GM19452 (cell line): Measurements from ENCODE around the gene TOGARAM2.

ENCODE experiments used
- ATAC-seq: cut with Tn5 transposase; IDR thresholded peaks from one replicate; pipeline ENCODE4 v1.9.1; 2021; ENCODE audit not compliant: unreplicated experiment

TOGARAM2 gene

DNA sequence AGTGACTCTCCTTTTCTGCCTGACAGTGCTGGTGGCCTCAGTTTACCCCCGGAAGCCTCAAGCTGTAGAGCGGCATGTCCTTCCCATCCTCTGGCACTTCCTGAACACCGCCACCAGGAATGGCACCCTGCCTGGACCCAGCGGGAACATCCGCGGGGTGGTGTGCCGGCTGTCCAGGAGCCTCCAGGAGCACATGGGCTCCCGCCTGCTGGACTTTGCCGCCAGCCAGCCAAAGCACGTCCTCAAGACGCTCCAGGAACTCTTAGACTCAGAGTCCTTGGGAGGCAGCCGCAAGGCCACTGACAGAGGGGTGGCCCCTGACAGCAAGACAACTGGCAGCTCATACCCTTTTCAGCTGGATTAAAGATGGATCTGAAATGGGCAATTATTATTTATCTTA is 70.6 kb downstream of the TOGARAM2 start:
- ATAC-seq, result no peak

DNA sequence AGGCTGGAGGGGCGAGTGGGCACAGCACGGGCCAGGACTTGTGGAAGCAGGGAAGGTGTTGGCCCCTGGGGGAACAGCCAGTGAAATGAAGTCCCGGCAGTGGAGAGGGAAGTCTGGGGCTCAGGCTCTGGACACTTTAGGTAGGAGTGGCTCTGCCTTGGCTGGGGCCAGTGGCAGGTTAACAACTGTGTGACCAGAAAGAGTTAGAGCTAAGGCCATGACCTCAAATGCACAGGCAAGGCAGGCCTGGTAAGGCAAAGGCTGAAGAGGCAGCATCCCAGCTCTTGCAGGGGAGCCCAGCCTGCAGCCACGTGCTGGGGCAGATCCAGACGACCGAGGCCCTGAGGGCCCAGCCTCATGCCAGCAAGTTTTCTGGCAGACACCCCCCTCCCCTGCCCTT is 71.7 kb downstream of the TOGARAM2 start:
- ATAC-seq, result no peak

DNA sequence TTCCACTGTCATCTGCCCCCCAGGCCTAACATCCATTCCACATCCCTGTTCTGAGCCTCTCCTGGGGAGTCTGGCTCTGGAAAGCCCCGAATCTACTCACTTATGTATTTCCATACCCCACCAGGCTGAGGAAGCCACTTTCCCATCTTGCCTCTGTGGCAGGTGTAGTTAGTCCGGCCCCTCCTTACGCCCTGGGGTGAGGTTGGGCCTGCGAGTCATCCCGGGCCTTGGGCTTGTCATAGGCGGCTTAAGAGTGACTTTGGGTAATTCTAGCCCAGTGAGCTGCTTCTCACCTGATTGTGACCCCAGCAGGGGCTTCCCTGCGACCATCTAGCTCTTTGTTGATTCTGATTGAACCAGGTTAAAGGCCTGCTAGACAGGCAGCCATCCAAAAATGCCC is 72.1 kb downstream of the TOGARAM2 start:
- ATAC-seq, result no peak

DNA sequence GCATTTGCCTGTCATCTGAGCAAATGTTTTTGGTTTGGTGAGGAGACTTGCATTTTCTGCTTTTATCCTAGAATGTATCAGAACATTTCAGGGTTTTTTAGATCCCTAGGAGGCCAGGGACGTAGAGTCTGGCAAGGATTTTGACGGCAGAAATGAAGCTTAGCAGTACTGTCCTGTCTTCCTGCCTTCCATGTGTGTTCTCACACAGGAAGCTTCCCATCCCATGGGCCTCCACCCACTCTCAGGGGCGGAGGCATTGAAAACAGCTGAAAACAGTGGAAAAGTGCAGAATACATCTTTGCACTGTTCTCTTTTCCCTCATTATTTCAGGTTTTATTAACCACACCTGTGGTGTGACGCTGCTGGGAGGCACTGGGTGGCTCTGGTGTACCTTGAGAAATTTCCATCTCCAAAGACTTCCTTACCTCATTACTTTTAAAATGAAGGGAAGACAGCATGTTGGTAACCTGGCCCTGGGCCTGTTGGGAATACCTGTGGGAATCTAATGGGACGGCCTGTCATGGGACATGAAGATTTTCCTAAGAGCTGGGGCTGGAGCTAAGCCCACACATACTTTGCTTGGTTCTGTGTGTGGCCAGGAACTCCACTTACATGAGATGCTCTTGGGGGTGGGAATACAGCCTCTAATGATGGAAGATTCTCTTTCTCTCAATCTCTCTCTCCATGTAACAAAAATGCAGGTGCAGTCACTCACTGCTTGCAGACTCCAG is 72.7 kb downstream of the TOGARAM2 start:
- no peak for ATAC-seq

DNA sequence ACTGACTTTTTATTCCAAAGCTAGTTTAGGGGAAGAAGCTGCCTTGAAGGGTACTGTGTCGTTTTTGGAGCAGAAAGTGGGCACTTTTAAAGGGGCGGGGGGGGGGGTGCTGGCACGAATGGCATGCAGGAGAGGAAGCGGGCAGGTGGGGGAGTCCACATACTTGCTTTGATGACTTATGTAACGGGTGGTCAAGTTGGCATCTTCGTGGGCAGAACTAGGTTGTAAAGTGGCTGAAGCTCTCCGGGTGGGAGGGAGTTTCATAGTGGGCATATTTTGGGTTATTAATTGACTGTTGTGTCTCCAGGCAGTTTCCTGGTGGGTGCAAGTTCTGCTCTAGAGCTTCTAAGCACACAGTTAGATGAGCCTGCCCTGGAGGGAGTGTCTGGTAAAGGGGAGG is 73.3 kb downstream of the TOGARAM2 start:
- ATAC-seq, result no peak

DNA sequence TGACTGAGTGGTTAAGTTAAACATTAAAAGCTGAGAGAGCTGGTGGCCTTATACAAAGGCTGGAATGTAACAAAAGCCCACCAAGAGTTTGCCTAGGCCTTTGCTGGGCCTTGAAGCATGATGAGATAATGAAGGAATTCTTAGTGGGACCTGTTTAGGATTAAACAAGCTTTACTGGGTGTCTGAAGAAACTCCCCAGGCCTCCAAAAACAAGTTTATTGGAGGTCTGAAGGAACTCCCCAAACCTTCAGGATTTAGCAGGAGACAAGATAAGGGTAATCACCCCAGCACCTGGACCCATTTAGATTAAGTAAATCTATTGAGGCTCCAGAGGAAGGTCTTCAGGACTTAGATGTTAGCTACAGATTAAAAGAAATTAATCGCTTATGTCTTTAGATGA is 74.5 kb downstream of the TOGARAM2 start:
- no peak for ATAC-seq

DNA sequence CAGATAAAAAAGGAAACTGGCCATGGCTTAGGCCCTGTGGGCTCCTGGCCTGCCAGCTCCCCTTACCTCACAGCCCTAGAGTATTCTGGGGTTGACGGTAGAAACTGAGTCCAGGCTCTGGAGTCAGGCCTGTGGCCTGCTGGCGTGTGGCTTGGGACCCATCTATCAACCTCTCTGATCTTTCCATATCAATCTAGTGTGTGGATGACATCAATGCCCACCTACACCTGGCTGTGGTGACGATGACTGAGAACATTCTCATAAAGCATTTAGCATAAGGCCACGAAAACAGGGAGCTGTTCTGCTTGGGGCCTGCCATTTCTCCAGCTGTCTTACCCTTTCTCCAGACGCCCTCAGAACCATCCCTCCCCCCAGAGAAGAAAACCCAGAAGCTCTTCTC is 75.4 kb downstream of the TOGARAM2 start:
- no peak for ATAC-seq

DNA sequence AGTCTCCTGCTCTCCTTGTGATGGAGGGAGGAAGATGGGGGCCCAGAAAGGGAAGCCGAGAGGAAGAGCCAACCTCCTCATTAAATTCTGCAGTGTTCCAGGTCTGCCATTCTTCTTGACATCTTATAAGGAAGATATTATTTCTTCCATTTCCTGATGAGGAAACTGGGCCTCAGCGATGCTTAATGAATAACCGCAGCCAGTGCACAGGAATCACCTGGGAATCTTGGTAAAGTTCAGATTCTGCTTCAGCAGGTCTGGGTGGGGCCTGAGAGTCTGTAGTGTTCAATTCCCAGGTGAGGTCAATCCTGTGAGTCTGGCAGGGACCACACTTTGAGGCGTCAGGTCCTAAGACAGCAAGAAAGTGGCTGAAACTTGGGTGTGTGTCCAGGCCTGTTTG is 75.9 kb downstream of the TOGARAM2 start:
- ATAC-seq, result no peak

DNA sequence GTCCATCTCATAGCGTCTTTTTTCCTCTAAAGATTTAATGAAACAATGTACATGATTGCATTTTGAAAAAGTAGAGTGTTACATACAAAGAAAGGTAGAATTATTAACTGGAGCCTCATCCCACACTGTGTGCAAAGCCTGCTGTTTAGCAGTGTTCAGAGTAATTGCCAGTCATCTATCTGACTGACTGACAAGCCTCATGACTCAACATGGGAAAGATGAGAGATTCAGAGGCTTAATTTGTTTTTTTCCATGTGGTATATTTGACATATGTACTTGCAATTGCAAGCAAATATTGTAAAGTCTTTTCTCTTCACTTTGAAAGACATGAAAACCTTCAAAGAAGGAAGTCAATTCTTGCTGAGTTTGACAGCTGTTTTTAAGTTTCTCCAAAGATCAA is 78.5 kb downstream of the TOGARAM2 start:
- no peak for ATAC-seq

DNA sequence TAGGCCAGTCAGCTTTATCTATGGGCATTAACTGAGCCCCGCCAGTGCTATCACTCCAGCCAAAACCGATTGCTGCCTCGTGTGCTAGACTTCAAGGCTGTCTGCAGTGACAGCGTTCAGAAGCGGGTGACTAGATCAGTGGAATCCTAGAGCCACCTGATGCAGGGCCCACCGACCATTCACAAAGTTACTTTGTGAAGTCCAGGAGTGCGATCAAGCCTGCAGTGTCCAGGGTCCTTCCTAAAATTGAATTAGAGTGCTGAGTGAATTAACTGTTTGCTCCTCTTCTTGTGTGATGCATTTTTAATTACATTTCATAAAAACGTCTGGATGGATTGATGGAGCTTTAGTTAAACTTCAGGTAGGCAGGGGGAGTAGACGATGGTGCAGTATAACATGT is 79.3 kb downstream of the TOGARAM2 start:
- no peak for ATAC-seq

DNA sequence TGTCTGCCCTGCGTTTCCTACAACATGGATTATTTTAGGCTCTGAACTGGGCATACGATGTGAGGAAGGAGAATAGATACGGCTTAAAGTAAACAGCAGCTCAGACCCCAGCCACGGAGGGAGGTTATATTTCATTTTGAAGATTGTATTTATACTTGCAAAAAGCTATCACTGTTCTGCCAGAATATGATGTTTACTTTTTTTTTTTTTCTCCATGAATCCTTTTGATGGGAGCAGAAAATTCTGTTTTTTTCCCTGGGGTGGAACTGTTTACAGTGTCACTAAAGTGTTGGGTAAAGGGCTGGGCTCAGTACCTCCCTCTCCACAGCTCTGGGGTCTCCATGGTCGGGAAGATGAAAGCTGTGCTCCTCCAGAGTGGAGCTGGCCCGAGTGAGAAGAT is 80.1 kb downstream of the TOGARAM2 start:
- ATAC-seq, result no peak

DNA sequence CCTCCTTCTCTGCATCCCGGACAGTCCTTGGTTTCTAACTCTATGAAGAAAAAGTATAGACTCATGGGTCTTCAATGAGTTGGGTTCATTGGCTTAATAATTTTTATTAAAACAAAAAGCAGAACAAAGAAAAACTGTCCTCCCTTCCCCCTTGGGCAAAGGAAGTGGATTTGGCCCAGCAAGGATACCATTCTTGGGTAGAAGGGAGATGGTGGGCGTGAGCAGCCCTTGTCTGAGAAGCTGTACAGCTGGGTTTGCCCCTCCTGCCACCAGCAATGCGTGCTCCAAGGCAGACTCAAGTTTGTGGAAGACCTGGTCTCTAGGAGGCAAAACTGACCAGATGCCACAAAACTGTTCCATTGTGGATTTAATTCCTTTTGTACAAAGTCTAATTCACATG is 80.5 kb downstream of the TOGARAM2 start:
- ATAC-seq, result no peak

DNA sequence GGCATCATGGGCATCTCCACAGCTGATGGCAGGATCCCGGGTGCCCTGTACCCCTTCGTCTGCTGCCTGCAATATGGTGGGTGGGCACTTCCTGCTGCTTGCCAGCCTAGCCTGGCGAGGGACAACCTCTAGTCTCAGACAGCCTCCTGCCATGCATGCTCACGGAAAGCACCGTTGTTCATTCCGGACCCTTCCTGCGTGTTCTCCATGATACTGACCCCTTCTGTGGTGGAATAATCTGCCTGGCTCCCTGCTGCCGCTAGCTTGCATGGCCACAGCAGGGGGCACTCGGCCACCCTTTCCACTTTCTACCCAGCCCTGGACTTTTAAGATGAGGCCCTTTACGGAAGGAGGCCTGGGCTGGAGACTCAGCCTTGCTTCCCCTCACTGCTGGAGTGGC is 81.3 kb downstream of the TOGARAM2 start:
- ATAC-seq, result no peak

DNA sequence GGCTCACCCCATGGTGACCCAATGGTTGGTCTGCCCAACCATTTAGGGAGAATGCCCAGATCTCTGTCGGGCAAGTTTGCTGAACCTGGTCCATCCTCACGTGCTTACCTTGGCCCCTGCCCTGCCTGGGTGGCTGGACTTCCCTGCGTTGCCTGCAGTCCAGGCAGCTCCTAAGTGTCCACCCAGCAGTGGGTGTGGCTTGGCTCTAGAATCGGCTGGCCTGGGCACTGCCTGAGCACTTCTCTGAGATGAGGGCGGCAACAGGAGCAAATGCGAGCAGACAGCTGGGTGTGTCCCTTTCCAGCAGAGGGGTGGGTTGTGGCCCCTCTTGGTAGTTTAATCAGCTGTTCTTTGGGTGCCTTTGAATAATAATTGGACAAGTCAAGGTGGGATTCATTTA is 82.0 kb downstream of the TOGARAM2 start:
- no peak for ATAC-seq

DNA sequence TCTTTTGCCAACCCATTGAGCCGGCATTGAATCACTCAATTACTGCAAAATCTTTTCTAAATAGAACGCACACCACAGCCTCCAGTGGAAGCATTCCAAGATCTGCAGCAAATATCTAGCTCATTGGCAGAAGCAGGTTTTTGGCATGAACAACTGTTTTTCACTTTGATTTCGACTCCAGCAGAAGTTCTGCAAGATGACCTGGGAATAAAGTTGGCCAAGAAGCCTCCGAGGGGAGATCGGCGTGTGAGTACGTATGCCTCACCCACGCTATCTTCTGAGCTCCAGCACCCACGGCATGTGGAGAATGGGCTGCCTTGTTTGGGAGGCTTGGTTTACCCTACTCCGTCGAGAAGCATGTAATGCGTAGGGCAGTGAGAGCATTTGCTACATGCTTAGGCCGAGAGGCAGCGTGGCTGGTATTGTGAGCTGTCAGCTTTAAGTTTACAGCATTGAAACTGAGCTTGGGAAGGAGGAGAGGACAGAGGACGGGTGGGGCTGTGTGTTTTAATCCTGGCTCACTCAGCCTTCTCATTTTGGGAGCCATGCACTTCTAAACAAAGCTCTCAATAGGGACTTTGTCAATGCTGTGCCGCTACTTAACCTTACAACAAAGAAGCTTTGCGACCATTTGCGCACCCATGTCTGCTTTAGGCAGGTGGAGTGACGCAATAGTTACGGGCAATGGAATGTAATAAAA is 82.7 kb downstream of the TOGARAM2 start:
- no peak for ATAC-seq

DNA sequence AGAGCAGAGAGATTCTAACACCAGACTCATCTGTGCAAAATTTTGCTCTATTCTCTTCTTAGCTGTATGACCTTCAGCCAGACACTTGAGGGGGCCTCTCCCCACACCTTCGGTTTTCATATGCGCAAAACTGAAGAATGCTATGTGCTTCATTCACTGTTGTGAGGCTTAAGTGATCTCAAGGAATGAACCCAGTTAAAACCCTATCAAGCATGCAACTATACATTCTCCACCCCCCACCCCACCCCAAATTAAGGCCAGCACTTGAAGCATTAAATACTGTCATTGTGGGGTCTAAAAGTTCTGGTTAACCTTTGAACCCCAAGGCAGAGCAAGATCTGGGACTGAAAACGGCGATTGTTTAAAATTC is 83.2 kb downstream of the TOGARAM2 start:
- ATAC-seq, result no peak

DNA sequence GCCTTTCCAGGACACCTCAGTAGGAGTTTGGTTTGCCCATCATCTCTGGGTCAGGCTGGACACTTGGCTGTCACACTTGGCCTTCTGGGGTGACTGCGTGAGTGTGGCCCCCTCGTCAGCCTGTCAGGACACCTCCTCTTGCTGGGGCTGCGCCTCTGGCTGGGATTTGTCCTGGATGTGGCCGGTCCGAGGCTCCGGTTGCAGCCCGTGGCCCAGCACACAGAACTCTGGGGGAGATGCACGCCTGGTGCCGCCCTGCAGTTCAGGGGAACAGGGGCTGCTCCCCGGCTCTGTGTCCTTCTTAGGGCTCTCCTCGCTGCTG is 83.6 kb downstream of the TOGARAM2 start:
- no peak for ATAC-seq

DNA sequence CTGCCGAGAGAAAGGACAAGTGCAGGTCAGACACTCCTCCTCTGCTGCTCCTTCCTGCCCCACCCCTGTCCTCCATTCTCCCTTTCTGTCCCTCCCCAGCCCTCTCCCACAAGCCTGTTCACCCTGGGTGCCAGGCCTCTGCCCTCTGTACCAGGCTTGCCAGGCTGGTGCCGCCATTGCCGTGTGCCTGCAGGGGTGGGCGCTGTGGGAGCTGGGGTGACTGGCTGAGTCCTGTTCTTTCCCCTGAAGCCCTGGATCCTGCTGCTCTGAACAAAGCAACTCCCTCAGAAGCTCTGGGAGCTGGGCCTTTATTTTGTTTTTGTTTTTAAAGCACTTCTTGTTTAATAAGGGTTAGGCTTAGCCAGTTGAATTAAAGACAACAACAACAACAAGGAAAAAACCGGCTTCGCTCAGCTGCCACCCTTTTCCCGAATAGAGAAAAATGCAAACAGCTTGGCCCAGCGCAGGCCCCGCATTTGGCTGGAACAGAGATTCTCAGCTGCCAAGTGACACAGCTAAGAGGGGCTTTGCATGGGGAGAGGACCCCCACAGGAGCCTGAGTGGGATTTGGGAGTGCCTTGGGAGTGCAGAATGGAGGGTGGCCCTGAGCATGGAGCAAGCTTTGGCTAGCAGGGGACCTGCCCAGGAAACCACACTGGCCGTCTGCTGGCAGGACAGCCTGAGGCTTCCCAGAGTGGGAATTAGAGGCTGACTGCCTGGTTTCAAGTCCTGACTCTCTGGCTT is 84.1 kb downstream of the TOGARAM2 start:
- no peak for ATAC-seq

DNA sequence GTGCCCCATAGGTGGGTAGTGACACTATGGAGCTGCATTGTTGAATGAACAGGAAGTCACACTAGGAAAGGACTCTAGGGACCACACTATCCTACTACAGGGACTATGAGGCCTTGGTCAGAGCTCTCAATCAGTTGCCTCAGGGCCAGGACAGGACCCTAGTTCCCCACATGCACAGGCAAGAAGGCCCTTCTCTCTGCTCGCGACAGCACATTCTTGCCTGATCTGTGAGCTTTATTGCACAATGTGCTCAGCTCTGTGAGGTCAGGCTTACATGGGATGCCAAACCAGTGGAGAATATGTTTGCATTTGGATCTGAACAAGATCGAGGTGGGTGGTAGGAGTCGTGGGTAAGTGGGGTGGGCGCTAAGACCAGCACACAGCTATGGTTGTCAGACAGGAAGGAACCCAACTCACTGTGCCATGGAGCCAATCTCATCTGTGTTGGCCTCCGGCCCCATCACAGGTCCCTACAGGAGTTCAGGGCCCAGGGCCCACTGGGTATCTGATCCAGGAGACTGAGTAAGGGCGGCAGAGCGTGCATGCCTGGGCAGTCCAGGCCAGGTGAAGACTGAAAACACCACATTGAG is 85.3 kb downstream of the TOGARAM2 start:
- ATAC-seq, result no peak

DNA sequence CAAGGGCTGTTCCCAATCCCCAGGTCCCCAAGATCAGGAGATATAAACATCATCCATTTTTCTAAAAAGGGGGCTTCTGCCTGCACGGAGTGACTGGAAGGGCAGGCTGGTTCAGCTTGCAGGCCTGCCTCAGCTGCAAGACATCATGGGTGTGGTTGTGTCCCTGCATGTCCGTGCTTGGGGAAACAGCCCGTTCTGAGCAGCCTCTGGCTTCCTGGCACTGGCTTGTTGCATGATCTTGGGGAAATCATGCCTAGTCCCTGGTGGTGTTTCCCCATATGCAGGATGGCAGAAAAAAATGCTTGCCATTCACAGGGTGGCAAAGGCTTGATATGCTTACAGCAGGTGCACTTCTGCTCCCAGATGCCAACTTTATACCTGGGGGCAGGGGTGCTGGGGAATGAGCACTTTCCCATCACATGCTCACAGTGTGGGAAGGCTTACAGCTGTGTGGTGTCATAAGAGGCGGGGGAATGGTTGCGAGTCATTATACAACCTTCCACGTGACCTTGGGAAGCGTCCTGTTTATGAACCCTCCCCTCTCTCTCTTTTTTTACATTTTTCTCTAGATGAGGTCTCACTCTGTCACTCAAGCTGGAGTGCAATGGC is 86.0 kb downstream of the TOGARAM2 start:
- no peak for ATAC-seq

DNA sequence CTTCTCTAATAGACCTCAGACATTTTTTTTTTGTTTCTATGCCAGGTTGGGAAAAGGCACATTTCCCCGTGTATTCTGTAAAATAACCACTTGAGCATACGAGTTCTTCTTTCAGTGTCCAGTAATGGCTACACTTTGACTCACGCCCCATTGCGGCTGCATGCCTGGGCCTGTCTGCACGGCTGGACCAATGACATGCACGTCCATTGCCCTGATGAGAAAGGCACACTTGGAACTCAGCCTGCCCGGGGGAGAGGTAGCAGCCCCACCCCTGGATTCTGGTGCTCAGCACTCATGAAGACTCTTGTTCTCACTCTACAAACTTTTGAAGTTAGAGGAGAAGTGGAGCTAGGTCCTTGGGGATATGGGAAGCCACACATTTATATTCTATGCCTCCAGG is 87.4 kb downstream of the TOGARAM2 start:
- ATAC-seq, result no peak

DNA sequence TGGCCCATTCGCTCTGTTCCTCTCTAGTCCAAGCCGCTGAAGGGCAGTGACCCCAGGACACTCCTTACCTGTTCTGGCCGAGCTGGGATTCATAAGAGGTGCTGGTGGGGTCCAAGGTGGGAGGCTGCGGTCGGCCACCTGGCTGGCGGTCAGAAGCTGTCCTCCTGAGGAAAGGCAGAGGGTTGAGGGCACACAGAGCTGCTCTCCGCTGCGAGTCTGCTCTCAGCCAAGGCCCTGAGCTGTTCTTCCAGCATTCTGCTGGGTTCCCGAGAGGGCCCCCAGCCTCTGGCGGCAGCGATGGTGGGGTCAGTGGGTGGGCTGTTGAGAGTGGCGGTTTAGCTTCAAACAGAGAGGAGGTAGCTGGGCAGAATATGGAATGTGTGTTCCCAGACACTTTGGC is 89.4 kb downstream of the TOGARAM2 start:
- no peak for ATAC-seq
